Spleen (tissue), 7 donors: ENCODE measurements around the gene C1orf174.

Experiments used
- POLR2A ChIP-seq, 3 donors: fragments of 450-650 bp; IDR thresholded peaks; one replicate each; pipeline ENCODE4 v1.5.1; 2017; ENCODE audit warnings: antibody characterized with exemption in 3 of 3, mild to moderate bottlenecking in 1 of 3
- POLR2AphosphoS5 ChIP-seq, 3 donors: sonication (generic); formaldehyde crosslinking; IDR thresholded peaks; one replicate each; pipeline ENCODE4 v1.5.1; 2017; ENCODE audit warnings: antibody characterized with exemption in 3 of 3
- TF ChIP-seq, protein P1 (sequence below), 11 experiments: fragments of 200-600 bp in 7 of 11; fragments of 450-650 bp in 4 of 11; sonication (generic) in 4 of 11; IDR thresholded peaks in 8 of 11; conservative IDR thresholded peaks in 3 of 11; 1 replicate in 7 of 11; 2 replicates in 4 of 11; pipeline versions ENCODE4 v1.4.0 to v1.8.0; 2016 to 2021; ENCODE audit warnings: antibody characterized with exemption in 11 of 11, inconsistent platforms in 4 of 11, mild to moderate bottlenecking in 1 of 11
- donor health status: DM: no; HTN: no; CAD: no; lungs with moderate emphysema.
- donor health status: DM: no; HTN: no; CAD: no.
- donor health status: DM: no; HTN: no; CAD: no.

GRCh38 chr1:3850857-3851256, 49.2 kb downstream of the C1orf174 start:
- no peak for TF ChIP-seq POLR2AphosphoS5 (IDR thresholded peaks at IDR 0.05)
- TF ChIP-seq, protein P1, sequence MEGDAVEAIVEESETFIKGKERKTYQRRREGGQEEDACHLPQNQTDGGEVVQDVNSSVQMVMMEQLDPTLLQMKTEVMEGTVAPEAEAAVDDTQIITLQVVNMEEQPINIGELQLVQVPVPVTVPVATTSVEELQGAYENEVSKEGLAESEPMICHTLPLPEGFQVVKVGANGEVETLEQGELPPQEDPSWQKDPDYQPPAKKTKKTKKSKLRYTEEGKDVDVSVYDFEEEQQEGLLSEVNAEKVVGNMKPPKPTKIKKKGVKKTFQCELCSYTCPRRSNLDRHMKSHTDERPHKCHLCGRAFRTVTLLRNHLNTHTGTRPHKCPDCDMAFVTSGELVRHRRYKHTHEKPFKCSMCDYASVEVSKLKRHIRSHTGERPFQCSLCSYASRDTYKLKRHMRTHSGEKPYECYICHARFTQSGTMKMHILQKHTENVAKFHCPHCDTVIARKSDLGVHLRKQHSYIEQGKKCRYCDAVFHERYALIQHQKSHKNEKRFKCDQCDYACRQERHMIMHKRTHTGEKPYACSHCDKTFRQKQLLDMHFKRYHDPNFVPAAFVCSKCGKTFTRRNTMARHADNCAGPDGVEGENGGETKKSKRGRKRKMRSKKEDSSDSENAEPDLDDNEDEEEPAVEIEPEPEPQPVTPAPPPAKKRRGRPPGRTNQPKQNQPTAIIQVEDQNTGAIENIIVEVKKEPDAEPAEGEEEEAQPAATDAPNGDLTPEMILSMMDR (IDR thresholded peaks at IDR 0.05 in 8 of 11, conservative IDR thresholded peaks at IDR 0.05 in 3 of 11): no peak
- no peak for TF ChIP-seq POLR2A (IDR thresholded peaks at IDR 0.05)
